Upper lobe of right lung (tissue), 1 donor: ENCODE data around the gene ANKRD44. TPM values are rescaled to one million over a fixed set of nuclear protein-coding genes. Genes with fewer than 3 reads are reported as not detected.
A peak's percentile ranks its signal among the peaks of the same experiment; 100 is the strongest.

Source experiments
- ATAC-seq: fragments of 200-7000 bp; cut with Tn5 transposase; one replicate; pipeline ENCODE4 v1.9.1; 2020; ENCODE audit warnings: mild to moderate bottlenecking, moderate library complexity
- DNase-seq: peaks from one replicate; pipeline ENCODE4 v3.0.0-alpha.2; 2020
- H3K27ac ChIP-seq: fragments of 200-600 bp; one replicate; pipeline ENCODE4 v1.8.0; 2022
- H3K27me3 ChIP-seq: fragments of 200-600 bp; one replicate; pipeline ENCODE4 v1.8.0; 2022; ENCODE audit warnings: mild to moderate bottlenecking
- H3K36me3 ChIP-seq: fragments of 200-600 bp; one replicate; pipeline ENCODE4 v1.8.0; 2022
- H3K4me1 ChIP-seq: fragments of 200-600 bp; one replicate; pipeline ENCODE4 v1.8.0; 2022
- H3K4me3 ChIP-seq: fragments of 200-600 bp; one replicate; pipeline ENCODE4 v1.8.0; 2022; ENCODE audit warnings: mild to moderate bottlenecking
- H3K9me3 ChIP-seq: fragments of 200-600 bp; one replicate; pipeline ENCODE4 v1.8.0; 2022
- intact Hi-C: fragments of 100-400 bp; cut with DNase I; formaldehyde crosslinking; loops from one replicate; pipeline ENCODE4 v1.11.0; 2022
- total RNA-seq: library from RNA; stranded (reverse); fragmentation: NEBNext Ultra II Directional; extraction: Animal tissue kit (Norgen Biotek cat#: 25700); gene quantifications from one replicate; pipeline ENCODE4 v1.2.1, GENCODE V29; 2021
- TF ChIP-seq, protein P1 (sequence below): fragments of 200-600 bp; IDR thresholded peaks from one replicate; pipeline ENCODE4 v1.8.0; 2022; ENCODE audit warnings: antibody characterized with exemption
- donor health status: DM: no; HTN: yes; CAD: no; lungs with severe emphysema.

ANKRD44 gene
- total RNA-seq, 1 donor from 2014 or later = 51.4 TPM

DNA sequence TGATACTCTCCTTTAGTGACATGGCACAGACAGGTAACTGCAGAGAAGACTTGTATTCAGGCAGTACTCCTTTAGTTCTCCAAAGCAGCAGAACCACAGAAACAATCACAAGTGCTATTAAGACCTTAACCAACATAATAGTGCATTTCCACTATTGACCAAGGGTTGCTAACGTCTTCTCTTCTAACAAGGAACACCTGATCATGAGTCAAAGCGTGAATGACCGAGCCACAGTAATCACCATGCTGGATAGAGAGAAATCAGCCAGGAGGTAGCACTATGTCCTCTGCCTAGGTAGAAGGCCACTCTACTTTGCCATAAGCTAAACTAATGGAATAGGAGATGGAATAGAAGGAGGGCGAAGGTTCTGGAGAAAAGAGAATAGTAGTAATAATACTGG lies 161.0 kb downstream of the ANKRD44 start:
- Histone ChIP-seq H3K36me3 (no peaks in the 10 kb centered on the region), H3K27me3 (no peaks in the 10 kb centered on the region), H3K27ac (no peak overlapping the region), H3K9me3 (no peaks in the 10 kb centered on the region), H3K4me1 (peaks cover 41% of the 10 kb centered on the region), H3K4me3 (no peak overlapping the region)
- TF ChIP-seq, protein P1, sequence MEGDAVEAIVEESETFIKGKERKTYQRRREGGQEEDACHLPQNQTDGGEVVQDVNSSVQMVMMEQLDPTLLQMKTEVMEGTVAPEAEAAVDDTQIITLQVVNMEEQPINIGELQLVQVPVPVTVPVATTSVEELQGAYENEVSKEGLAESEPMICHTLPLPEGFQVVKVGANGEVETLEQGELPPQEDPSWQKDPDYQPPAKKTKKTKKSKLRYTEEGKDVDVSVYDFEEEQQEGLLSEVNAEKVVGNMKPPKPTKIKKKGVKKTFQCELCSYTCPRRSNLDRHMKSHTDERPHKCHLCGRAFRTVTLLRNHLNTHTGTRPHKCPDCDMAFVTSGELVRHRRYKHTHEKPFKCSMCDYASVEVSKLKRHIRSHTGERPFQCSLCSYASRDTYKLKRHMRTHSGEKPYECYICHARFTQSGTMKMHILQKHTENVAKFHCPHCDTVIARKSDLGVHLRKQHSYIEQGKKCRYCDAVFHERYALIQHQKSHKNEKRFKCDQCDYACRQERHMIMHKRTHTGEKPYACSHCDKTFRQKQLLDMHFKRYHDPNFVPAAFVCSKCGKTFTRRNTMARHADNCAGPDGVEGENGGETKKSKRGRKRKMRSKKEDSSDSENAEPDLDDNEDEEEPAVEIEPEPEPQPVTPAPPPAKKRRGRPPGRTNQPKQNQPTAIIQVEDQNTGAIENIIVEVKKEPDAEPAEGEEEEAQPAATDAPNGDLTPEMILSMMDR = no peak
- intact Hi-C loops = no loop called here
- DNase-seq (no peak), ATAC-seq (no peak)

DNA sequence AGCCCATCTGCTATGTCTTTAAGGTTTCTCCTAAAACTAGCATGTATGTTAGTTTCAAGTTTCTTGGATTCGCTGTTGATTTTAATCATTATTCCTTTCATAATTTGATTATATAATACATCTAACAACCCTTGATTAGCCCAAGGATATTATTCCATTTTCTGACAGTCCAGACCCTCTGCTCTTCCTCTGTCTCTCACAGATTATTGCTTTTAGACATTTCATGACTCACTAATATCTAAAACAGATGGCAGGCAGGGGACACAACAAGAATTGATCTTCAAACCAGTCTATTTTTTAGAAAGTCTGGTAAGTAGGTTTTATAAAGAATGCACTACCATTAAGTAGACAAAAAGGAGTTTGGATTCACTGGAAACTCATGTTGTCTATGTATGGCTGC lies 162.2 kb downstream of the ANKRD44 start:
- no peaks in the 10 kb centered on the region for H3K27me3 ChIP-seq
- TF ChIP-seq, protein P1 = no peak
- intact Hi-C loops = no loop called here

DNA sequence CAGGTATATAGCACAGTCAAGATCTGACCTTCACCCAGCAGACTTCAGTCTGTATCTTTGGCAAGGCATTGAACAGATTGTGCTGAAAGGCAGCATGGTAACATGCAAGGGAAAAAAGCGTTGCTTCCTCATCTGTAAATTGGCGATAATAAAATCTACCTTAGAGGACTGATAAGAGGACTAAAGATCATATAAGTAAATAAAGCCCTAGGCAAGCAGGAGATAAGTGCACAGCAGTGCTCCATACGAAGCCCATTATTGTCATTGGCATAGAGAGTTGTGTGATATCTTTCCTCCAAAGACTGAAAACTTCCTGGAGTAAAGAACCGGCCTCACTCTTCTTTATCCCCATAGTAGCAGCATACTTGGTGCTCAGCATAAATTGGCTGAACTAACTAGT lies 162.6 kb downstream of the ANKRD44 start:
- no peak overlapping the region for H3K27ac ChIP-seq
- H3K27me3 ChIP-seq = no peaks in the 10 kb centered on the region
- TF ChIP-seq, protein P1 = no peak
- H3K36me3 ChIP-seq = no peaks in the 10 kb centered on the region
- H3K9me3 ChIP-seq = no peaks in the 10 kb centered on the region
- intact Hi-C loops = no loop called here
- DNase-seq (no peak), ATAC-seq (no peak)
- H3K4me1 ChIP-seq = peaks cover 43% of the 10 kb centered on the region
- no peak overlapping the region for H3K4me3 ChIP-seq

More for the DNA sequence above, 162.2 kb downstream of the ANKRD44 start:
- Histone ChIP-seq H3K36me3 (no peaks in the 10 kb centered on the region), H3K27ac (no peak overlapping the region), H3K4me3 (no peak overlapping the region), H3K9me3 (no peaks in the 10 kb centered on the region), H3K4me1 (peaks cover 46% of the 10 kb centered on the region)
- no peak for ATAC-seq
- DNase-seq = no peak

DNA sequence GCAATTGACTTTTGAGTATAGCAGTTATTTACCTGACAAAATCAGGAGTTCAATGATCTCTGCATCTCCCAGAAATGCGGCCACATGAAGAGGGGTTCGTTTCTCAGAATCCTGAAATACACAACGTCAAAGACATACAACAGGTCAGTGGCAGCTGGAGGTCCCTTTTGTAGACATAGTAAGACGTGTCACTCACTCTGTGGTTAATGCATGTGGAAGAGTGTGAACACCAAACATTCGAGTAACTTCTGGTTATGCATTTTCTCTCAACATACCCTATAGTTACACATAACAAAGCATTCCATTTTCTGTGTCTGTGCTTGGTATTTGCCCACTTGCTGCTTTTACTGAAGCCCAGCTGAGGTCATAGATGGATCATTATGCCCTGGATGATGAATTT lies 163.6 kb downstream of the ANKRD44 start:
- H3K9me3 ChIP-seq = no peaks in the 10 kb centered on the region
- no peaks in the 10 kb centered on the region for H3K36me3 ChIP-seq
- no peak for ATAC-seq
- H3K4me3 ChIP-seq = no peak overlapping the region
- peaks cover 33% of the 10 kb centered on the region for H3K4me1 ChIP-seq
- no peak for DNase-seq
- TF ChIP-seq, protein P1 = no peak
- no peaks in the 10 kb centered on the region for H3K27me3 ChIP-seq
- intact Hi-C loops = no loop called here
- no peak overlapping the region for H3K27ac ChIP-seq

DNA sequence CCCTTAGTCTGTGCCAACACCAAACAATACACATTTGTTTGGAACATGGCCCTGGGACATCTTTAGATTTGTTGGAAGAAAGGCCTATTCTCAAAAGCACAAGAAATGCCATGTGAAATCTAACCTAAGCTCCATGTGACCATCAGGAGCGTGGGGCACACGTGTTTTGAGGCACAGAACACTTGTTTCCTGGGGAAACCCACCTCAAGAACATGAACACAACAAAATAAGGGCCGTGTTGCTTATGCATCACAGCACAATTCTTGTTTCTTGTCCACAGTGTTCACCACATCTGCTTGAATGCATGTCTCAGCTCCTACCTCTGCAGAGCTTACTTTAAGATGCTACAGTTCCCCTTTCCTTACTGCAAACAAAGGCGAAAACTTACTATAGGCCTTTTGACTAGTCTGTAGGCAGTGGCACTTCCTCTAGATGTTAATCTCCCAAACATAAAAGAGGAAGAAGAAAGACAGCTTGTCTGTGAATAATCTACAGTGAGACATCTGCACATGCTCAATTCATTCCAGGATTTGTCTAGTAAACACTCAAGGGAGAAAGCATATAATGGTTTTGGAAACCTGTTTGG lies 165.0 kb downstream of the ANKRD44 start:
- Histone ChIP-seq H3K4me1 (peaks cover 25% of the 10 kb centered on the region), H3K27me3 (no peaks in the 10 kb centered on the region), H3K36me3 (no peaks in the 10 kb centered on the region), H3K9me3 (no peaks in the 10 kb centered on the region), H3K27ac (no peak overlapping the region), H3K4me3 (no peak overlapping the region)
- ATAC-seq (peak; percentile 96), DNase-seq (no peak)
- intact Hi-C loops = no loop called here
- TF ChIP-seq, protein P1 = no peak

DNA sequence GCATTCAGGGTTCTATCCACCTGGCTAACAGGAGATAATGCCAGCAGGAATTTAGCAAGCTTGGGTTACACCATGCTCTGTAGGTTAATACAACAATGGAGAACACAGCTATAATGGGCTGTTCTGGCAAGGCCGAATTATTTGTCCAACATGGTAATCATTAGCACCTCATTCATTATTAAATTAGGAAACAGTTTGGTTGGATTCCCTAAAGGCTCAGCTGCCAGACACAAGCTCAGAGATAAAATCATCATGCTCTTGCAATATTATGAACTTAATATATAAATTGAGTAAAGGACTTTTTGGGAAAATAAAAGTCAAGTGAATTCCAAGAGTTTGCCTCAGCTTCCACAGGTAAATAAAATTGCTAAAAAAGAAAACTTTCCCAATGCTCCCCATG lies 166.4 kb downstream of the ANKRD44 start:
- Histone ChIP-seq H3K27ac (no peak overlapping the region), H3K4me1 (peaks cover 25% of the 10 kb centered on the region), H3K4me3 (no peak overlapping the region), H3K9me3 (no peaks in the 10 kb centered on the region), H3K27me3 (no peaks in the 10 kb centered on the region), H3K36me3 (no peaks in the 10 kb centered on the region)
- TF ChIP-seq, protein P1 = no peak
- no peak for ATAC-seq
- intact Hi-C loops = no loop called here
- DNase-seq = no peak
